ENCODE results near the gene ATG4B.

- TF ChIP-seq CTCF (IDR thresholded peaks at IDR 0.05 in 8 of 11, conservative IDR thresholded peaks at IDR 0.05 in 3 of 11) (no peak), POLR2A (IDR thresholded peaks at IDR 0.05) (no peak)
Measured at GRCh38 chr2:241677392-241677791, 39.9 kb downstream of the ATG4B start.
